ENCODE data around the gene CARD6.

Gene CARD6

DNA sequence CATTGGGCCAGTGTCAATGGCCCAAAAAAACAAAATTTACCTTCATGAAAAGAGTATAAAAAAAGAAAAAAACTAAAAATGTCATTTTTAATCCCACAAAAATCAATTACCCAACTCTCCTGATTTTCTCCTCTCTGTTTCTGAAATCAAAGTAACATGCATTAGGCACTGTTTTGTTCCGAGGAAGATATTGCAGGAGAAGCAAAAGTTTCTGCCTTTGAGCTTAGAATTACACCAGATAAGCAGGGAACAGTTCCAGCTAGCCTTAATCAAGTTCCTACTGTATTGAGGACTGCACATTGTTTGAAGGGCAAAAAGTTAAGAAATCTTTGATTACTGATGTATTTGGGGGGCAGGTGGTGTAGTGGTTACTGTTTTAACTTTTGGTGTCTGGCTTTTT lies 41.9 kb upstream of the CARD6 start:
- TF ChIP-seq, protein P1, sequence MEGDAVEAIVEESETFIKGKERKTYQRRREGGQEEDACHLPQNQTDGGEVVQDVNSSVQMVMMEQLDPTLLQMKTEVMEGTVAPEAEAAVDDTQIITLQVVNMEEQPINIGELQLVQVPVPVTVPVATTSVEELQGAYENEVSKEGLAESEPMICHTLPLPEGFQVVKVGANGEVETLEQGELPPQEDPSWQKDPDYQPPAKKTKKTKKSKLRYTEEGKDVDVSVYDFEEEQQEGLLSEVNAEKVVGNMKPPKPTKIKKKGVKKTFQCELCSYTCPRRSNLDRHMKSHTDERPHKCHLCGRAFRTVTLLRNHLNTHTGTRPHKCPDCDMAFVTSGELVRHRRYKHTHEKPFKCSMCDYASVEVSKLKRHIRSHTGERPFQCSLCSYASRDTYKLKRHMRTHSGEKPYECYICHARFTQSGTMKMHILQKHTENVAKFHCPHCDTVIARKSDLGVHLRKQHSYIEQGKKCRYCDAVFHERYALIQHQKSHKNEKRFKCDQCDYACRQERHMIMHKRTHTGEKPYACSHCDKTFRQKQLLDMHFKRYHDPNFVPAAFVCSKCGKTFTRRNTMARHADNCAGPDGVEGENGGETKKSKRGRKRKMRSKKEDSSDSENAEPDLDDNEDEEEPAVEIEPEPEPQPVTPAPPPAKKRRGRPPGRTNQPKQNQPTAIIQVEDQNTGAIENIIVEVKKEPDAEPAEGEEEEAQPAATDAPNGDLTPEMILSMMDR (IDR thresholded peaks at IDR 0.05): no peak

DNA sequence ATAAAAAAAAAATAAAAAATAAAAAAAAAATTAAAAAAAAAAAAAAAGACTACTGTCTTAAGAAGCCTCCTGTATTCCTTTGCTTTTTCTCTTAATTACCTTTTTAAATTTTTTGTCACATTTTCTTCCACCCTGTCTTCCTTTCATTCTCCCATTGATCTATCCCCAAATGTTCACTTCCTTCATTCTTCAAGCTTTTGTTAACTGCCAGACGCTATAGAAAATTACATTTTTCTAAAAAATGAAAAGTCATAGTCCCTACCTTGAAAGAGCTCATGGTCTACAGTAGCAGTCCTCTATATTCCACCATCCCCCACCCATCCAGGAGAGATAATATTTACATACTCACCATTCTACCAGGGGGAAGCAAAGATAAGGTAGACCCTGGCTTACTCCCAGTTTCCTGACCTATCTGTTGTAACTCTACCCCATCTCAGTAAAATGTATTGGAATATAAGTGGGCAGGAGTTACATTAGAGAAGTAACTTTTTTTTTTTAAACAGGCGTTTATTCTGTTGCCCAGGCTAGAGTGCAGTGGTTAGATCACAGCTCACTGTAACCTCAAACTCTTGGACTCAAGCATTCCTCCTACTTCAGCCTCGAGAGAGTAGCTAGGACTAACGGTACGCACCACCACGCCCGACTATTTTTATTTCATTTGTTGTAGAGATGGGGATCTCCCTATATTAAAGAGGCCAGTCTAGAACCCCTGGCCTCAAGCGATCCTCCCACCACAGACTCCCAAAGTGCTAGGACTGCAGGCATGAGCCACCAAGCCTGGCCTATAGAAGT lies 39.2 kb upstream of the CARD6 start:
- TF ChIP-seq, protein P1 (IDR thresholded peaks at IDR 0.05): no peak

DNA sequence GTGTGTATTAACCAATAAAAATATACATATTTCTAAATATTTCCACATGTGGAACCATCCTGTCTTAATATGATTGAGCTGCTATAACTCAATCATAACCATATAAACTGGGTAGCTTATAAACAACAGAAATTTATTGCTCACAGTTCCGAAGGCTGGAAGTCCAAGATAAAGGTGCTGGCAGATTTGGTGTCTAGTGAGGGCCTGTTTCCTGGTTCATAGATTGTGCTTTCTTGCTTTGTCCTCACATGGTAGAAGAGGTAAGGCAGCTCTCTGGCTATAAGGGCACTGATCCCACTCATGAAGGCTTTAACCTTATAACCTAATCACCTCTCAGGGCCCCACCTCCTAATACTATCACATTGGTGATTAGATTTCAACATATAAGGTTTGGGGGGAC lies 29.0 kb upstream of the CARD6 start:
- TF ChIP-seq, protein P1 (IDR thresholded peaks at IDR 0.05): no peak

DNA sequence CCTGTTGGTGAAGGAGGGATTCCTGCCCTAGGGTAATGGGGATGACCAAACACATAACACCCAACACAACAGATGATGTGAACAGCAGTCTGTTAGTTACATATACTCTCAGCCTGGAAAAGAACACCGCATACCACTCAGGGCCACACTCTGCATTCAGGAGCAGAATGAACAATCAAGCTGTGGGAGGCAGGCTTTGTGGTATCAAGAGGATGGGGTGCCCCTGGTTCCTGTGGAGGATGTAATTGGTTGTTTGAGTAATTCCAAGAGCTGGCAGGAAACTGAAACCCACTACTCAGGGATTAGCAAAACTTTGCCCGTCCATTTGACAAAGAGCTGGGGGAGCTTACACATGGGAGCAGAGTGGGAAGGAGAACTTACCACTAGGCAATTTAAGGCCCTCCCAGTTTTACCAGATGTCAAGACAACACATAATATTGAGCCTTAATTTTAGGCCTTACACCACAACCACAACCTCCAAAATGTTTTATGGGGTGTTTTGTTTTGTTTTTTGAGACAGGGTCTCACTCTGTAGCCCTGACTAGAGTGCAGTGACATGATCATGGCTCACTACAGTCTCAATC lies 27.4 kb upstream of the CARD6 start:
- TF ChIP-seq, protein P1 (IDR thresholded peaks at IDR 0.05): no peak

DNA sequence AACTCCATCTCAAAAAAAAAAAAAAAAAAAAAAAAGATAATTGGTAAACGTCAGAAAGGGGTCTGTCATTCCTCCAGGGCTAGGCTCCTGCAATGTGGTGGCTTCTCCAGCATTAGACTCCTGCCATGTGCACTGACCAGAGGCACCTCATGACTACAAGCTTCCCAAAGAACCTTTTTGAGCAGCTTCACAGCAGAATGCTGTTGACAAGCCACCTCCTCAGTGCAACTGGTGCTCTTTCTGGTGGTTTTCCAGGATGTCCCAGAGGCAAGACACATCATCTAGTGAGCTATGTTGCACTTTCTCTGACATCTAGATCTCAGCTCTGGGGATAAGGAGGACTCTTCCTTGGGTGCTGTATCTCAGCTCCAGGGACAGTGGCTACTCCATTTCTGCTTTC lies 17.7 kb upstream of the CARD6 start:
- TF ChIP-seq, protein P1 (IDR thresholded peaks at IDR 0.05): no peak

DNA sequence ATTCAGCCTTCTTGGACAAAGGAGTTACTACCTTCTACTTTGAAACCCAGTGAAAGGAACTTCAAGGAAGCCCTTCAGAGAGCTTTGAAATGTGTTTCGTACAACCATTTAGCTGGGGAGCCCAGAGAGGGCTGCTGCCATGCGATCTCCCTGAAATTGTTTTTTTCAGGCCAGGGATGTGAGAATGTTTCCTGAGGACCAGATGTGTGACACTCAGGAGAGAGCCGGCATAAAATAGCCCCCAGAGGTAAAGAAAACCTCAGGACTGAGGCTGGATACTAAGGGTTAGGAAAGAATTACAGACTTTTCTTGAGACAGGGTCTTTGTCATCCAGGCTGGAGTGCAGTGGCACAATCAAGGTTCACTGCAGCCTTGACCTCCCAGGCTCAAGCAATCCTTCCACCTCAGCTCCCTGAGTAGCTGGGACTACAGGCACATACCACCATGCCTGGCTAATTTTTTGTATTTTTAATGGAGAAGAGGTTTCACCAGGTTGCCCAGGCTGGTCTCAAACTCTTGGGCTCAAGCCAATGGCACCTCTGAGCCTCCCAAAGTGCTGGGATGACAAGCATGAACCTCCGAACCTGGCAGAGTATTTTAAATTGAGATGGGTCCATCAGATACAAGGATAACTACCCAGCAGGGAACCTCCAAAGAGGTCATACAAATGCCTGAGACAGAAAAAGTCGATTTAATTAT lies 14.5 kb upstream of the CARD6 start:
- TF ChIP-seq, protein P1 (IDR thresholded peaks at IDR 0.05): no peak

DNA sequence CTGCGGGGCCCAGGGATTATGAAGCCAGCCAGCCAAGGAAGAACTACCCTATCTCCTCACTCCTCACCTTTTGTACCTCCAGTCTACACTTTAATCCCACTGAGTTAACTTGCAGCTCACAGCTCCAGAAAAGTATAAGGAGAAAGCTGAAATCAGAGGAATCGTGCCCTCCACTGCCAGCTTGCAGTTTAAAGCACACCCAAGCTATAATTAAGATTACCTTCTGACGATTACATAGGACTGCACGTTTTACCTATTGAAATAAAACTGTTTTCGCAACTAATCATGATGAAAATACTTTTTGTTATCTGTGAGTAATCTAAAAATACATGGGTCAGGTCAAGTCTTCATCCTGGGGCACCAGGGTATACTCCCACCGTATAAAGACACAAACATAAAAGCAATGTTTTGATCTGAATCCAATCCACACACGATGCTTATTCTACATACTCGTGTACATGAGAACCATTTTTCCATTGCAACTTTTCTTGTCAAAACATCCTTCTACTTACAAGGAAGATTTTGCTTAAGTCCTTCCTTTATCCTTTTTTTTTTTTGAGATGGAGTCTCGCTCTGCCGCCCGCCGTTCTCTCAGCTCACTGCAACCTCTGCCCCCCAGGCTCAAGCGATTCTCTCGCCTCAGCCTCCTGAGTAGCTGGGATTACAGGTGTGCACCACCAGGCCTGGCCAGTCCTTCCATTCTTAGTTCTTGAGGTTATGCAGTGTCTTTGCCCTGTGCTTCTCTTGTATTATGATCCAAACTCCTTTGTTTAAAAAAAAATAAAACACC lies 13.8 kb upstream of the CARD6 start:
- TF ChIP-seq, protein P1 (IDR thresholded peaks at IDR 0.05): no peak
